HepG2 (cell line): ENCODE measurements around the gene PDZRN4.

ENCODE experiments used
- BRF2 ChIP-seq: sonication (generic); formaldehyde crosslinking; IDR thresholded peaks from 2 replicates; pipeline ENCODE4 v1.8.1; 2022; ENCODE audit warnings: mild to moderate bottlenecking, missing genetic modification reagents
- CTCF ChIP-seq: sonication (generic); formaldehyde crosslinking; IDR thresholded peaks from 2 replicates; pipeline ENCODE4 v1.5.0; 2020; ENCODE audit warnings: mild to moderate bottlenecking, missing genetic modification reagents, moderate library complexity
- ELF4 ChIP-seq: sonication (generic); formaldehyde crosslinking; IDR thresholded peaks from 2 replicates; pipeline ENCODE4 v1.5.0; 2020; ENCODE audit warnings: missing genetic modification reagents, mild to moderate bottlenecking, moderate library complexity, borderline replicate concordance
- RXRB ChIP-seq: IDR thresholded peaks from 2 replicates; pipeline ENCODE4 v1.6.1; 2016; ENCODE audit warnings: borderline replicate concordance, missing genetic modification reagents, missing compliant biosample characterization
- ZNF280B ChIP-seq: sonication (generic); formaldehyde crosslinking; IDR thresholded peaks from 2 replicates; pipeline ENCODE4 v1.5.0; 2020; ENCODE audit warnings: missing genetic modification reagents, mild to moderate bottlenecking, borderline replicate concordance
- ZNF570 ChIP-seq: sonication (generic); formaldehyde crosslinking; IDR thresholded peaks from 2 replicates; pipeline ENCODE4 v1.4.0; 2020; ENCODE audit warnings: mild to moderate bottlenecking, missing genetic modification reagents, borderline replicate concordance
- ZNF800 ChIP-seq: sonication (generic); formaldehyde crosslinking; IDR thresholded peaks from 2 replicates; pipeline ENCODE4 v1.4.0; 2020; ENCODE audit warnings: missing genetic modification reagents
- TF ChIP-seq, protein P1 (sequence below): IDR thresholded peaks from 2 replicates; pipeline ENCODE4 v1.6.1; 2012; ENCODE audit warnings: inconsistent platforms
- TF ChIP-seq, protein P2 (sequence below), 2 experiments: IDR thresholded peaks; 2 replicates each; pipeline ENCODE4 v1.6.1; 2011 to 2012; ENCODE audit warnings: low read length in 2 of 2, borderline replicate concordance in 1 of 2, low read depth in 1 of 2, mild to moderate bottlenecking in 1 of 2, moderate library complexity in 1 of 2

GRCh38 chr12:41436076-41436475, 248.0 kb downstream of the PDZRN4 start:
- TF ChIP-seq ZNF280B (CRISPR knock-in tag) = no peak
- no peak for TF ChIP-seq ZNF800 (CRISPR knock-in tag)
- TF ChIP-seq, protein P1, sequence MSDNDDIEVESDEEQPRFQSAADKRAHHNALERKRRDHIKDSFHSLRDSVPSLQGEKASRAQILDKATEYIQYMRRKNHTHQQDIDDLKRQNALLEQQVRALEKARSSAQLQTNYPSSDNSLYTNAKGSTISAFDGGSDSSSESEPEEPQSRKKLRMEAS = no peak
- no peak for TF ChIP-seq CTCF (CRISPR knock-in tag)
- no peak for TF ChIP-seq ZNF570
- TF ChIP-seq BRF2 (CRISPR knock-in tag) = no peak
- TF ChIP-seq ELF4 (CRISPR knock-in tag) = no peak
- TF ChIP-seq RXRB (CRISPR knock-in tag) = no peak
- TF ChIP-seq, protein P2, sequence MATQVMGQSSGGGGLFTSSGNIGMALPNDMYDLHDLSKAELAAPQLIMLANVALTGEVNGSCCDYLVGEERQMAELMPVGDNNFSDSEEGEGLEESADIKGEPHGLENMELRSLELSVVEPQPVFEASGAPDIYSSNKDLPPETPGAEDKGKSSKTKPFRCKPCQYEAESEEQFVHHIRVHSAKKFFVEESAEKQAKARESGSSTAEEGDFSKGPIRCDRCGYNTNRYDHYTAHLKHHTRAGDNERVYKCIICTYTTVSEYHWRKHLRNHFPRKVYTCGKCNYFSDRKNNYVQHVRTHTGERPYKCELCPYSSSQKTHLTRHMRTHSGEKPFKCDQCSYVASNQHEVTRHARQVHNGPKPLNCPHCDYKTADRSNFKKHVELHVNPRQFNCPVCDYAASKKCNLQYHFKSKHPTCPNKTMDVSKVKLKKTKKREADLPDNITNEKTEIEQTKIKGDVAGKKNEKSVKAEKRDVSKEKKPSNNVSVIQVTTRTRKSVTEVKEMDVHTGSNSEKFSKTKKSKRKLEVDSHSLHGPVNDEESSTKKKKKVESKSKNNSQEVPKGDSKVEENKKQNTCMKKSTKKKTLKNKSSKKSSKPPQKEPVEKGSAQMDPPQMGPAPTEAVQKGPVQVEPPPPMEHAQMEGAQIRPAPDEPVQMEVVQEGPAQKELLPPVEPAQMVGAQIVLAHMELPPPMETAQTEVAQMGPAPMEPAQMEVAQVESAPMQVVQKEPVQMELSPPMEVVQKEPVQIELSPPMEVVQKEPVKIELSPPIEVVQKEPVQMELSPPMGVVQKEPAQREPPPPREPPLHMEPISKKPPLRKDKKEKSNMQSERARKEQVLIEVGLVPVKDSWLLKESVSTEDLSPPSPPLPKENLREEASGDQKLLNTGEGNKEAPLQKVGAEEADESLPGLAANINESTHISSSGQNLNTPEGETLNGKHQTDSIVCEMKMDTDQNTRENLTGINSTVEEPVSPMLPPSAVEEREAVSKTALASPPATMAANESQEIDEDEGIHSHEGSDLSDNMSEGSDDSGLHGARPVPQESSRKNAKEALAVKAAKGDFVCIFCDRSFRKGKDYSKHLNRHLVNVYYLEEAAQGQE (IDR thresholded peaks at IDR 0.05; ENCODE audit: borderline replicate concordance in 1 of 2, low read depth in 1 of 2, low read length in 2 of 2) = no peak
